HL-60/S4 (cell line): ENCODE measurements around the gene PMPCA.
"Not testable (repeated sequence)": the region's sequence is repeated elsewhere in the genome, so short reads cannot be mapped to it uniquely, and the experiment has no call there.

ENCODE experiments used
- in situ Hi-C: fragments of 300-500 bp; cut with MboI; formaldehyde crosslinking; loops from 2 replicates; pipeline ENCODE4 v1.14.3; 2022; ENCODE audit warnings: low sequenced_read_pairs

The PMPCA gene

GRCh38 chr9:136409557-136410455, 652 bp upstream of the PMPCA start:
- in situ Hi-C loops = loop anchor here (5.0 kb wide), 1 partner anchor 73 kb away; no protein-coding TSS in a partner anchor

- in situ Hi-C loops = no loop called here
Observed at GRCh38 chr9:136411378-136411777, 920 bp downstream of the PMPCA start.

- in situ Hi-C loops = no loop called here
Observed at GRCh38 chr9:136412962-136413361, 2.5 kb downstream of the PMPCA start.

GRCh38 chr9:136416427-136416826, 6.0 kb downstream of the PMPCA start:
- in situ Hi-C loops = no loop called here

- in situ Hi-C loops = no loop called here
Observed at GRCh38 chr9:136416914-136417313, 6.5 kb downstream of the PMPCA start.

- in situ Hi-C loops = no loop called here
Observed at GRCh38 chr9:136418182-136419091, 8.0 kb downstream of the PMPCA start.

GRCh38 chr9:136419092-136419420, 8.6 kb downstream of the PMPCA start:
- in situ Hi-C loops = no loop called here

GRCh38 chr9:136421791-136422190, 11.3 kb downstream of the PMPCA start:
- in situ Hi-C loops = no loop called here

GRCh38 chr9:136422876-136423275, 12.4 kb downstream of the PMPCA start:
- in situ Hi-C loops = no loop called here

- in situ Hi-C loops = no loop called here
Observed at GRCh38 chr9:136423432-136424146, 13.1 kb downstream of the PMPCA start.

GRCh38 chr9:136424750-136425362, 14.4 kb downstream of the PMPCA start:
- in situ Hi-C loops = no loop called here

GRCh38 chr9:136425367-136425766, 14.9 kb downstream of the PMPCA start:
- in situ Hi-C loops = not testable (repeated sequence)

- in situ Hi-C loops = no loop called here
Observed at GRCh38 chr9:136426787-136427186, 16.3 kb downstream of the PMPCA start.

- in situ Hi-C loops = no loop called here
Observed at GRCh38 chr9:136429075-136429628, 18.7 kb downstream of the PMPCA start.

GRCh38 chr9:136429683-136430491, 19.4 kb downstream of the PMPCA start:
- in situ Hi-C loops = no loop called here

GRCh38 chr9:136430588-136431234, 20.3 kb downstream of the PMPCA start:
- in situ Hi-C loops = no loop called here

- in situ Hi-C loops = no loop called here
Observed at GRCh38 chr9:136431782-136432350, 21.4 kb downstream of the PMPCA start.

GRCh38 chr9:136432591-136432990, 22.1 kb downstream of the PMPCA start:
- in situ Hi-C loops = no loop called here
